H9 (cell line): ENCODE data around the gene OVOL3. TPM values are rescaled to one million over a fixed set of nuclear protein-coding genes. Genes with fewer than 3 reads are reported as not detected.

Experiments used
- DNase-seq: peaks from one replicate; pipeline ENCODE4 v3.0.0-alpha.2; 2017
- H2AFZ ChIP-seq: one replicate; pipeline ENCODE4 v1.6.1; 2013; ENCODE audit warnings: mild to moderate bottlenecking, low read length, control low read depth, moderate library complexity
- H2AK5ac ChIP-seq: 2 replicates; pipeline ENCODE4 v1.6.1; 2013; ENCODE audit warnings: low read length, control low read depth, mixed read lengths; ENCODE audit not compliant: insufficient read length
- H2BK120ac ChIP-seq: one replicate; pipeline ENCODE4 v1.6.1; 2013; ENCODE audit warnings: low read depth, mild to moderate bottlenecking, low read length, control low read depth, inconsistent platforms; ENCODE audit not compliant: poor library complexity, severe bottlenecking
- H2BK12ac ChIP-seq: 2 replicates; pipeline ENCODE4 v1.6.1; 2013; ENCODE audit warnings: low read length, control low read depth, mixed read lengths, low read depth; ENCODE audit not compliant: insufficient read length
- H2BK15ac ChIP-seq: 2 replicates; pipeline ENCODE4 v1.6.1; 2013; ENCODE audit warnings: low read depth, low read length, control low read depth
- H2BK20ac ChIP-seq: one replicate; pipeline ENCODE4 v1.6.1; 2013; ENCODE audit warnings: low read depth, mild to moderate bottlenecking, low read length, control low read depth, inconsistent platforms; ENCODE audit not compliant: poor library complexity, severe bottlenecking
- H2BK5ac ChIP-seq: 2 replicates; pipeline ENCODE4 v1.6.1; 2013; ENCODE audit warnings: low read length, control low read depth, mixed read lengths; ENCODE audit not compliant: insufficient read length
- H3K14ac ChIP-seq: 2 replicates; pipeline ENCODE4 v1.6.1; 2013; ENCODE audit warnings: low read length, control low read depth; ENCODE audit not compliant: insufficient read depth
- H3K18ac ChIP-seq: 2 replicates; pipeline ENCODE4 v1.6.1; 2013; ENCODE audit warnings: low read depth, mild to moderate bottlenecking, mixed read lengths, low read length, control low read depth; ENCODE audit not compliant: insufficient read length
- H3K23ac ChIP-seq: 2 replicates; pipeline ENCODE4 v1.6.1; 2013; ENCODE audit warnings: low read length, control low read depth, mixed read lengths, low read depth; ENCODE audit not compliant: insufficient read length
- H3K23me2 ChIP-seq: 2 replicates; pipeline ENCODE4 v1.6.1; 2013; ENCODE audit warnings: low read depth, mild to moderate bottlenecking, mixed read lengths, low read length, control low read depth; ENCODE audit not compliant: insufficient read length, poor library complexity, severe bottlenecking
- H3K27ac ChIP-seq: 2 replicates; pipeline ENCODE4 v1.5.1; 2013; ENCODE audit warnings: low read length, control low read depth, mixed read lengths, low read depth; ENCODE audit not compliant: insufficient read length
- H3K27me3 ChIP-seq: 2 replicates; pipeline ENCODE4 v1.6.1; 2013; ENCODE audit warnings: low read length, control low read depth, inconsistent platforms; ENCODE audit not compliant: insufficient read depth
- H3K4ac ChIP-seq: 2 replicates; pipeline ENCODE4 v1.6.1; 2013; ENCODE audit warnings: low read depth, mild to moderate bottlenecking, control low read depth, inconsistent platforms, low read length, moderate library complexity
- H3K4me1 ChIP-seq: 2 replicates; pipeline ENCODE4 v1.6.1; 2013; ENCODE audit warnings: low read length, control low read depth, inconsistent platforms; ENCODE audit not compliant: insufficient read depth
- H3K4me2 ChIP-seq: 2 replicates; pipeline ENCODE4 v1.6.1; 2013; ENCODE audit warnings: low read length, control low read depth, mixed read lengths; ENCODE audit not compliant: insufficient read length, insufficient read depth
- H3K56ac ChIP-seq: 2 replicates; pipeline ENCODE4 v1.6.1; 2013; ENCODE audit warnings: low read depth, mild to moderate bottlenecking, mixed read lengths, low read length, control low read depth; ENCODE audit not compliant: insufficient read length
- H3K79me1 ChIP-seq: 2 replicates; pipeline ENCODE4 v1.6.1; 2013; ENCODE audit warnings: low read depth, mild to moderate bottlenecking, moderate library complexity, low read length, control low read depth, inconsistent platforms; ENCODE audit not compliant: insufficient read depth, poor library complexity, severe bottlenecking
- H3K79me2 ChIP-seq: 2 replicates; pipeline ENCODE4 v1.6.1; 2013; ENCODE audit warnings: low read length, control low read depth, inconsistent platforms; ENCODE audit not compliant: insufficient read depth
- H3K9ac ChIP-seq: 2 replicates; pipeline ENCODE4 v1.6.1; 2013; ENCODE audit warnings: low read length, control low read depth, mixed read lengths; ENCODE audit not compliant: insufficient read length; ENCODE audit errors: extremely low read depth
- H3K9me3 ChIP-seq: one replicate; pipeline ENCODE4 v1.6.1; 2013; ENCODE audit warnings: low read depth, low read length, inconsistent platforms; ENCODE audit not compliant: control insufficient read depth
- H3T11ph ChIP-seq: one replicate; pipeline ENCODE4 v1.6.1; 2013; ENCODE audit warnings: mild to moderate bottlenecking, low read length, control low read depth, inconsistent platforms
- H4K20me1 ChIP-seq: one replicate; pipeline ENCODE4 v1.6.1; 2013; ENCODE audit not compliant: control insufficient read depth, insufficient read length, insufficient read depth
- H4K5ac ChIP-seq: 2 replicates; pipeline ENCODE4 v1.6.1; 2013; ENCODE audit warnings: low read depth, mild to moderate bottlenecking, mixed read lengths, low read length, control low read depth; ENCODE audit not compliant: insufficient read length
- H4K8ac ChIP-seq: replicated peaks from 2 replicates; pipeline ENCODE4 v1.6.1; 2013; ENCODE audit warnings: low read length, control low read depth, mixed read lengths, low read depth; ENCODE audit not compliant: insufficient read length
- H4K91ac ChIP-seq: 2 replicates; pipeline ENCODE4 v1.6.1; 2013; ENCODE audit warnings: low read depth, mild to moderate bottlenecking, moderate library complexity, mixed read lengths, low read length, control low read depth; ENCODE audit not compliant: insufficient read length
- H3K27ac Mint-ChIP-seq, 3 experiments: 2 replicates in 2 of 3; 3 replicates in 1 of 3; pipeline ENCODE4 v1.8.0; 2020 to 2021; ENCODE audit warnings: mixed read lengths in 3 of 3, mild to moderate bottlenecking in 1 of 3, moderate library complexity in 1 of 3
- H3K27me3 Mint-ChIP-seq: 2 replicates; pipeline ENCODE4 v1.8.0; 2021; ENCODE audit warnings: low read depth, mild to moderate bottlenecking, moderate library complexity, mixed read lengths
- H3K36me3 Mint-ChIP-seq, 3 experiments: 2 replicates in 2 of 3; 3 replicates in 1 of 3; pipeline ENCODE4 v1.8.0; 2020 to 2021; ENCODE audit warnings: low read depth in 3 of 3, mixed read lengths in 3 of 3; ENCODE audit not compliant: insufficient read depth in 1 of 3
- H3K4me1 Mint-ChIP-seq, 2 experiments: 2 replicates each; pipeline ENCODE4 v1.8.0; 2020; ENCODE audit warnings: mixed read lengths in 2 of 2
- H3K4me3 Mint-ChIP-seq, 2 experiments: 2 replicates in 1 of 2; 3 replicates in 1 of 2; pipeline ENCODE4 v1.8.0; 2020 to 2021; ENCODE audit warnings: mild to moderate bottlenecking in 2 of 2, mixed read lengths in 2 of 2, moderate library complexity in 1 of 2
- H3K9me3 Mint-ChIP-seq, 2 experiments: 2 replicates in 1 of 2; 3 replicates in 1 of 2; pipeline ENCODE4 v1.8.0; 2020; ENCODE audit warnings: mild to moderate bottlenecking in 2 of 2, mixed read lengths in 2 of 2, moderate library complexity in 1 of 2
- WGBS: extraction: QIAGEN DNeasy Blood & Tissue Kit; methylation state at CpG from one replicate; pipeline ENCODE4 v1.1.7; 2013; ENCODE audit warnings: missing lambda C conversion rate, low lambda C conversion rate, mixed read lengths; ENCODE audit not compliant: insufficient read length; ENCODE audit errors: extremely low coverage; 5-methylcytosine and 5-hydroxymethylcytosine counted together
- total RNA-seq: library from RNA; stranded (reverse); gene quantifications from 2 replicates; pipeline ENCODE4 v1.2.1, GENCODE V29; 2021
- TF ChIP-seq, protein P1 (sequence below): fragments of 200-600 bp; sonication (generic); conservative IDR thresholded peaks from 3 replicates; pipeline ENCODE4 v1.8.0; 2021; ENCODE audit warnings: antibody characterized with exemption, mild to moderate bottlenecking

OVOL3 gene
- total RNA-seq, 1 experiment from 2014 or later = not detected

DNA sequence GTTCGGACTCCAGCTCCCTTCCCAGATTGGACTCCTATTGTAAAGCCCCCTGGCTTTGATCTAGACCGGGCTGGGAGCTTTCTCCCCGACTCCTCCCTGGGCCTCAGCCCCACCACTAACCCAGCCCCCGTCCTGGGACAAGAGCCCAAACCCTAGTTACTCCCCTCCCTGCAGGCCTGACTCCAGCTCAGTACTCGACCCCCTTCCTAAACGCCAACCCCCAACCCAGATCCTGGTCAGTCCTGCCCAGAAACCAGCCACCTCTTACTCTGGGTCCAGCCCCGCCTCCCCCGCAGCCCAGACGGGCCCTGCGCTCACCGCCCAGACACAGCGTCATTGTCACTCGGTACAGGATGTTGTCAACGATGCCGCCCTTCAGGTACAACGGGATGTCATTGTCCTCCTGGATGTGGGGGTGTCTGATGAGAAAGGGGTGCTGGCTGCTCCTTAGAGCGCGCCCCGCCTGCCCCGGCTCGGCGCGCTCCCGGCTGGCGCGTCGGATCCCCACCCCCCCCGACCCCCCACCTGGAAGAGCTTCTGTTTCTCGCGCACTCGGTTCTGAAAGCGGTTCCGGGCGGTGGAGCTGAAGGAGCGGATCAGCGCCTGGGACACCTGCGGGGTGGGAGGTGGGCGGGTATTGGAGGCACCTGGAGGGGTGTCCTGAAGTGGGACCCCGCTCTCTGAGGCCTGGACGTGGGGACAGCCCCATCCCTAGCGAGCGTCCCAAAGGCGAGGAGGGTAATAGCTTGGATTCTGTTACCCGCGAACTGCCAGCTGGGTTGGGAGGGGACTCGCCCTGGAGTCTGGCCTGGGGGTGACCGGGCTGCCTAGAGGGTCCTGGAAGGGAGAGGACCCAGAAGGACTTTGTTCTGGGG, 40.4 kb downstream of the OVOL3 start:
- peaks cover 38 to 68% (median 61%) of the 10 kb centered on the region in 3 experiments; a peak in 6 of 7 replicates for H3K36me3 Mint-ChIP-seq
- H2BK15ac ChIP-seq = no peak overlapping the region
- no peak overlapping the region for H4K8ac ChIP-seq
- no peaks in the 10 kb centered on the region for H3K27me3 ChIP-seq
- no peaks in the 10 kb centered on the region for H3K79me2 ChIP-seq
- no peak overlapping the region for H3K56ac ChIP-seq
- no peak overlapping the region for H3K23ac ChIP-seq
- no peak overlapping the region for H3K4me2 ChIP-seq
- H2BK5ac ChIP-seq = no peak overlapping the region
- TF ChIP-seq, protein P1, sequence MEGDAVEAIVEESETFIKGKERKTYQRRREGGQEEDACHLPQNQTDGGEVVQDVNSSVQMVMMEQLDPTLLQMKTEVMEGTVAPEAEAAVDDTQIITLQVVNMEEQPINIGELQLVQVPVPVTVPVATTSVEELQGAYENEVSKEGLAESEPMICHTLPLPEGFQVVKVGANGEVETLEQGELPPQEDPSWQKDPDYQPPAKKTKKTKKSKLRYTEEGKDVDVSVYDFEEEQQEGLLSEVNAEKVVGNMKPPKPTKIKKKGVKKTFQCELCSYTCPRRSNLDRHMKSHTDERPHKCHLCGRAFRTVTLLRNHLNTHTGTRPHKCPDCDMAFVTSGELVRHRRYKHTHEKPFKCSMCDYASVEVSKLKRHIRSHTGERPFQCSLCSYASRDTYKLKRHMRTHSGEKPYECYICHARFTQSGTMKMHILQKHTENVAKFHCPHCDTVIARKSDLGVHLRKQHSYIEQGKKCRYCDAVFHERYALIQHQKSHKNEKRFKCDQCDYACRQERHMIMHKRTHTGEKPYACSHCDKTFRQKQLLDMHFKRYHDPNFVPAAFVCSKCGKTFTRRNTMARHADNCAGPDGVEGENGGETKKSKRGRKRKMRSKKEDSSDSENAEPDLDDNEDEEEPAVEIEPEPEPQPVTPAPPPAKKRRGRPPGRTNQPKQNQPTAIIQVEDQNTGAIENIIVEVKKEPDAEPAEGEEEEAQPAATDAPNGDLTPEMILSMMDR = no peak
- no peak overlapping the region for H4K5ac ChIP-seq
- no peak overlapping the region for H3K14ac ChIP-seq
- no CpG with 5 or more reads among the region's 47 CpGs for WGBS
- no peak overlapping the region for H2BK120ac ChIP-seq
- H2BK20ac ChIP-seq = no peak overlapping the region
- no peaks in the 10 kb centered on the region for H3K9me3 Mint-ChIP-seq
- no peak overlapping the region for H3T11ph ChIP-seq
- H3K4me1 ChIP-seq = no peaks in the 10 kb centered on the region
- H2AK5ac ChIP-seq = no peak overlapping the region
- peak overlapping the region; percentile 52 to 86 (median 66); a peak in 3 of 7 replicates for H3K27ac Mint-ChIP-seq
- peaks cover 13% of the 10 kb centered on the region in 2 experiments for H3K4me1 Mint-ChIP-seq
- H3K27ac ChIP-seq = no peak overlapping the region
- no peaks in the 10 kb centered on the region for H3K23me2 ChIP-seq
- no peak overlapping the region for H3K18ac ChIP-seq
- no peak overlapping the region for H3K9ac ChIP-seq
- H2AFZ ChIP-seq = no peak overlapping the region
- H4K91ac ChIP-seq = no peak overlapping the region
- no peaks in the 10 kb centered on the region for H3K27me3 Mint-ChIP-seq
- H3K9me3 ChIP-seq = no peaks in the 10 kb centered on the region
- peak; percentile 67 for DNase-seq
- no peak overlapping the region for H3K4ac ChIP-seq
- H4K20me1 ChIP-seq = no peaks in the 10 kb centered on the region
- H3K79me1 ChIP-seq = no peaks in the 10 kb centered on the region
- no peak overlapping the region for H2BK12ac ChIP-seq
- H3K4me3 Mint-ChIP-seq = no peak overlapping the region
